Measurements from ENCODE around the gene NSUN4. TPM values are rescaled to one million over a fixed set of nuclear protein-coding genes. Genes with fewer than 3 reads are reported as not detected.

NSUN4 gene
- 10 to 100 TPM in 3 of 4 donors, 1 to 10 TPM in 1; 8.3 to 19.8 (median 11.6) TPM for polyA plus RNA-seq
- long read RNA-seq, donor 1, result 0 reads
- long read RNA-seq, donor 2, partial matches to known transcripts, result 0 of 1 reads
- long read RNA-seq, donor 2, other reads (novel, unspliced or antisense), result 0 of 1 reads
- long read RNA-seq, donor 3, result 0 reads
- long read RNA-seq, donor 4, result 0 reads
- long read RNA-seq, donor 5, partial matches to known transcripts, result 0 of 1 reads
- long read RNA-seq, donor 5, other reads (novel, unspliced or antisense), result 0 of 1 reads
- long read RNA-seq, donor 6, full-length matches to known transcripts, result 3 of 3 reads
- long read RNA-seq, donor 6, partial matches to known transcripts, result 0 of 3 reads
- long read RNA-seq, donor 6, other reads (novel, unspliced or antisense), result 0 of 3 reads
- long read RNA-seq, donor 7, result 0 reads
- long read RNA-seq, donor 8, result 0 reads
- long read RNA-seq, donor 9, result 0 reads
- long read RNA-seq, donor 10, transcript NSUN4-204 (6 exons, 2,150 nt), result major isoform, 5 of 5 reads
- long read RNA-seq, donor 10, partial matches to known transcripts, result 0 of 5 reads
- long read RNA-seq, donor 10, other reads (novel, unspliced or antisense), result 0 of 5 reads

- peaks cover 0 to 34% (median 3%) of the 10 kb centered on the region in 3 donors for H3K36me3 ChIP-seq (ENCODE audit: control insufficient read depth in 3 of 3, insufficient read depth in 2 of 3, low read depth in 1 of 3, low read length in 3 of 3)
- no peaks in the 10 kb centered on the region for H3K9me3 ChIP-seq (ENCODE audit: control insufficient read depth in 2 of 2, insufficient read depth in 1 of 2, low read depth in 1 of 2, low read length in 1 of 2)
- 0% methylated on average over 53 of the region's 53 CpGs for WGBS, 3 donors
- peaks cover 2 to 46% (median 6%) of the 10 kb centered on the region in 3 donors for H3K4me1 ChIP-seq (ENCODE audit: control insufficient read depth in 3 of 3, insufficient read depth in 2 of 3, low read depth in 1 of 3, low read length in 2 of 3)
- FAIRE-seq, result no peak
- peak within 1 kb of the TSS; percentile 94 to 98 (median 98) for H3K27ac ChIP-seq (ENCODE audit: low read depth in 1 of 3, low read length in 2 of 3)
- peak; percentile 94 to 95 for DNase-seq
- H3K4me3 ChIP-seq (ENCODE audit: low read depth in 1 of 3, low read length in 3 of 3), result peak within 1 kb of the TSS; percentile 65 to 90 (median 84)
- H3K27me3 ChIP-seq (ENCODE audit: control insufficient read depth in 3 of 3, insufficient read depth in 3 of 3, low read length in 3 of 3), result no peaks in the 10 kb centered on the region
Measured at GRCh38 chr1:46340404-46341221, at the start of gene NSUN4. TSS of gene NSUN4 (plus strand) at chr1:46340807. CDS start at chr1:46340827, 20 bp downstream.

- peaks cover 2 to 53% (median 18%) of the 10 kb centered on the region in 3 donors for H3K36me3 ChIP-seq (ENCODE audit: control insufficient read depth in 3 of 3, insufficient read depth in 2 of 3, low read depth in 1 of 3, low read length in 3 of 3)
- no peak overlapping the region for H3K4me3 ChIP-seq (ENCODE audit: low read depth in 1 of 3, low read length in 3 of 3)
- no peak for DNase-seq
- FAIRE-seq, result no peak
- H3K9me3 ChIP-seq (ENCODE audit: control insufficient read depth in 2 of 2, insufficient read depth in 1 of 2, low read depth in 1 of 2, low read length in 1 of 2), result no peaks in the 10 kb centered on the region
- H3K4me1 ChIP-seq (ENCODE audit: control insufficient read depth in 3 of 3, insufficient read depth in 2 of 3, low read depth in 1 of 3, low read length in 2 of 3), result peaks cover 0 to 8% (median 0%) of the 10 kb centered on the region in 3 donors
- no peak overlapping the region for H3K27ac ChIP-seq (ENCODE audit: low read depth in 1 of 3, low read length in 2 of 3)
- whole genome bisulfite sequencing, 3 donors, result 94 to 98% (median 97%) methylated on average over 2 of the region's 2 CpGs
- no peaks in the 10 kb centered on the region for H3K27me3 ChIP-seq (ENCODE audit: control insufficient read depth in 3 of 3, insufficient read depth in 3 of 3, low read length in 3 of 3)
Measured at GRCh38 chr1:46295306-46295705, 45.3 kb upstream of the NSUN4 start.

GRCh38 chr1:46298387-46298786 lies 42.2 kb upstream of the NSUN4 start:
- DNase-seq (no peak), FAIRE-seq (no peak)
- no peak overlapping the region for H3K4me3 ChIP-seq (ENCODE audit: low read depth in 1 of 3, low read length in 3 of 3)
- H3K4me1 ChIP-seq (ENCODE audit: control insufficient read depth in 3 of 3, insufficient read depth in 2 of 3, low read depth in 1 of 3, low read length in 2 of 3), result peaks cover 0 to 19% (median 5%) of the 10 kb centered on the region in 3 donors
- no peaks in the 10 kb centered on the region for H3K9me3 ChIP-seq (ENCODE audit: control insufficient read depth in 2 of 2, insufficient read depth in 1 of 2, low read depth in 1 of 2, low read length in 1 of 2)
- peaks cover 2 to 33% (median 14%) of the 10 kb centered on the region in 3 donors for H3K36me3 ChIP-seq (ENCODE audit: control insufficient read depth in 3 of 3, insufficient read depth in 2 of 3, low read depth in 1 of 3, low read length in 3 of 3)
- no peaks in the 10 kb centered on the region for H3K27me3 ChIP-seq (ENCODE audit: control insufficient read depth in 3 of 3, insufficient read depth in 3 of 3, low read length in 3 of 3)
- H3K27ac ChIP-seq (ENCODE audit: low read depth in 1 of 3, low read length in 2 of 3), result no peak overlapping the region

DNA sequence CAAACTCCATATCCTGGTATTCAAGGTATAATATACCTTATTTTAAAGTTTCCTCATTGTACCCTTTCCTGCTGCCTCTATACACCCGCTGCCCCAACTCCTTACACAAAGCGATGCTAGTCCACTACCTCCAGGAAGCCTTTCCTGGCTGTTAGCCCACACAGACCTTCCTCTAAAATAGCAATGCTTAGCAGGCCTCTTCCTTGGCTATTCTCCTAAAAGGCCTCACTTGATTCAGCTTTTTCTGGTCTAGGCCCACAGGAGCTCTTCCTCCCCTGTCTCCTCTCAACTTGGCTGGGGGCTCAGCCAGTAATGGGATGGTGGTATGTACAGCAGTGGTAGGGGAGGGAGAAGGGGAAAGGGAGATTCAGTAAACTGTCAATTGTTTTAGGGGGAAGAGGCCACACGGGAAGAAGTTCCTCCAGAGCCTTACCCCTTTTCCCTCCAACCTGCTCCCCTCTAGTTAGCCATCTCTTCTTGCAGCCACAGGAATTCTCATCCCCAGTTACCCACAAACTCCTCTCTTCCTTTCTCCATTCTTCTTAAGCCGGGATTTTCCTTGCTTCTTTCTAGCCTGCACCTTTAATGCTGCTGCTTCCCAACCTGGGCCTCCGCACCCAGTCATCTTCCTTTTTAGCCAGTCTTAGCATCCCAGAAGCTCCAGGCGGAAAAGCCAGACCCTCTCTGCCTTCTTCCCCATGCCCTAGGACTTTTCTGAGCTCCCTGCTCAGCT lies 39.8 kb upstream of the NSUN4 start:
- peak in 1 of 2 donors; percentile 17 for DNase-seq
- WGBS, 3 donors, result 41 to 60% (median 58%) methylated on average over 6 of the region's 6 CpGs
- Histone ChIP-seq H3K9me3 (ENCODE audit: control insufficient read depth in 2 of 2, insufficient read depth in 1 of 2, low read depth in 1 of 2, low read length in 1 of 2) (no peaks in the 10 kb centered on the region), H3K27ac (ENCODE audit: low read depth in 1 of 3, low read length in 2 of 3) (peak overlapping the region in 2 of 3 donors; percentile 95), H3K4me1 (ENCODE audit: control insufficient read depth in 3 of 3, insufficient read depth in 2 of 3, low read depth in 1 of 3, low read length in 2 of 3) (peaks cover 0 to 19% (median 5%) of the 10 kb centered on the region in 3 donors), H3K4me3 (ENCODE audit: low read depth in 1 of 3, low read length in 3 of 3) (peak overlapping the region; percentile 72 to 100 (median 85)), H3K36me3 (ENCODE audit: control insufficient read depth in 3 of 3, insufficient read depth in 2 of 3, low read depth in 1 of 3, low read length in 3 of 3) (peaks cover 2 to 16% (median 8%) of the 10 kb centered on the region in 3 donors), H3K27me3 (ENCODE audit: control insufficient read depth in 3 of 3, insufficient read depth in 3 of 3, low read length in 3 of 3) (no peaks in the 10 kb centered on the region)
- no peak for FAIRE-seq

- Histone ChIP-seq H3K36me3 (ENCODE audit: control insufficient read depth in 3 of 3, insufficient read depth in 2 of 3, low read depth in 1 of 3, low read length in 3 of 3) (peaks cover 1 to 13% (median 8%) of the 10 kb centered on the region in 3 donors), H3K4me1 (ENCODE audit: control insufficient read depth in 3 of 3, insufficient read depth in 2 of 3, low read depth in 1 of 3, low read length in 2 of 3) (peaks cover 0 to 19% (median 5%) of the 10 kb centered on the region in 3 donors), H3K4me3 (ENCODE audit: low read depth in 1 of 3, low read length in 3 of 3) (peak overlapping the region; percentile 72 to 100 (median 85)), H3K27me3 (ENCODE audit: control insufficient read depth in 3 of 3, insufficient read depth in 3 of 3, low read length in 3 of 3) (no peaks in the 10 kb centered on the region), H3K9me3 (ENCODE audit: control insufficient read depth in 2 of 2, insufficient read depth in 1 of 2, low read depth in 1 of 2, low read length in 1 of 2) (no peaks in the 10 kb centered on the region), H3K27ac (ENCODE audit: low read depth in 1 of 3, low read length in 2 of 3) (peak overlapping the region; percentile 86 to 95 (median 95))
- FAIRE-seq (no peak), DNase-seq (no peak)
- 12 to 17% (median 12%) methylated on average over 16 to 17 of the region's 17 CpGs for WGBS, 3 donors
Measured at GRCh38 chr1:46301406-46301807, 39.2 kb upstream of the NSUN4 start.

DNA sequence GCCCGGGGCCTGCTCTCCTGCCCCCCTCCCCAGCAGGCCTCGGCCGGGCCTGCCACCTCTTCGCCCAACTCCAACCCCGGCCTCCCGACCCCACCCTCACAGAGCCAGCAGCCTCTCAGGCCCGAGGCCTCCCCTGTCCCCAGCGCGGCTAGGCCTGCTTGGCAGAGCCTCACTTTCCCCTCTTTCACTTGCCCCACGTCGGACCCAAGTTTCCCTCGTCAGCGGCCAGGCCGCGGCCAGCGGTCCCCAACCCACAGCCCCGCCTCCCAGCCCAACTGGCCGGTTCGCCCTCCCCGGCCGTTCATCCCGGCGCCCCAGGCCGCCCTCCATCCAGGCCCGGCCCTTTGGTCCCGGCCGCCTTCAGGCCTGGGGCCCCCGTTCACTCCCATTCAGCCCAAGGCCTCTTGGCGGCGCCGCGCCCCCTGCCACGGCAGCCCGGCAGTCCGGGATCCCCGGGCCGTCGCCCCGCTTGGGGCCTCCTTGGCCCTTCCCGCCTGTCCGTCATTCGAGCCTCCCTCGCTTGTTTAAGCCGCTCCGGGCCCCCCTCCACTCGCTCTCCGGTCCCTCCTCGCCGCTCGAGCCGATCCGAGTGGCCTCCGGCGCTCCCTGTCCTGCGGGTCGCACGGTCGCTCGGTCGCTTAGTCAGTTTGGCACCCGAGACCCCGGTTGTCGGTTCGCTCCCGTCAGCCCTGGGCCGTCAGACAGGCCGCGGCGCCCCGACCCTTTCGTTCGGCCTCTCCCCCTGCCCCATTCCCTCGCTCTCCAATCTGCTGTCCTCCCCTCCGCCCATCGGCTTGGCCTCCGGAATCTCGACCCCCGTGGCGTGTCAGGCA lies 38.6 kb upstream of the NSUN4 start:
- 0 to 1% (median 1%) methylated on average over 58 to 79 of the region's 79 CpGs for WGBS, 3 donors
- DNase-seq, result peak; percentile 47 to 88
- Histone ChIP-seq H3K4me3 (ENCODE audit: low read depth in 1 of 3, low read length in 3 of 3) (peak overlapping the region; percentile 72 to 100 (median 85)), H3K36me3 (ENCODE audit: control insufficient read depth in 3 of 3, insufficient read depth in 2 of 3, low read depth in 1 of 3, low read length in 3 of 3) (peaks cover 0 to 15% (median 4%) of the 10 kb centered on the region in 3 donors), H3K27me3 (ENCODE audit: control insufficient read depth in 3 of 3, insufficient read depth in 3 of 3, low read length in 3 of 3) (no peaks in the 10 kb centered on the region), H3K4me1 (ENCODE audit: control insufficient read depth in 3 of 3, insufficient read depth in 2 of 3, low read depth in 1 of 3, low read length in 2 of 3) (peaks cover 0 to 19% (median 5%) of the 10 kb centered on the region in 3 donors), H3K9me3 (ENCODE audit: control insufficient read depth in 2 of 2, insufficient read depth in 1 of 2, low read depth in 1 of 2, low read length in 1 of 2) (no peaks in the 10 kb centered on the region), H3K27ac (ENCODE audit: low read depth in 1 of 3, low read length in 2 of 3) (peak overlapping the region; percentile 86 to 95 (median 95))
- no peak for FAIRE-seq

DNA sequence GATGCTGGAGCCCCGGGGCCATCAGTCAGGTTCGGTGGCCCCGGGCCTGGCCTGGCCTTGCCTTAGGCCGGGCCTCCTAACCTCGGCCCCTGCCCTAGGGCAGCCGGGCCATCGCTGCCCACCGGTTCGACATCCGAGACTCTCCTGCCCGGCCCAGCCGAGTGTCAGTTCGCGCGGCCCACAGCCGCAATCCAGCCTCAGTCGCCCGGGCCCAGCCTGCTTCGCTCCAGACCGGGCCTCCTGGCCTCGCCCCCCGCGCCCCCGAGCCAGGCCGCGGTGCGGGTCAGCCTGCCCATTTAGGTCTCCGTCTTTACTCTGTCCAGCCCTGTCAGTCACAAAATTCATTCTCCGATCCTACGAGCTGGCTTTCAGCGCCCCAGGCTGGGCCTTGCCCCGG lies 38.0 kb upstream of the NSUN4 start:
- H3K4me3 ChIP-seq (ENCODE audit: low read depth in 1 of 3, low read length in 3 of 3), result peak overlapping the region; percentile 72 to 100 (median 85)
- peaks cover 0 to 12% (median 0%) of the 10 kb centered on the region in 3 donors for H3K36me3 ChIP-seq (ENCODE audit: control insufficient read depth in 3 of 3, insufficient read depth in 2 of 3, low read depth in 1 of 3, low read length in 3 of 3)
- H3K27me3 ChIP-seq (ENCODE audit: control insufficient read depth in 3 of 3, insufficient read depth in 3 of 3, low read length in 3 of 3), result no peaks in the 10 kb centered on the region
- WGBS, 3 donors, result 0 to 1% (median 0%) methylated on average over 24 to 32 of the region's 32 CpGs
- DNase-seq (peak; percentile 36 to 84), FAIRE-seq (no peak)
- peaks cover 0 to 19% (median 5%) of the 10 kb centered on the region in 3 donors for H3K4me1 ChIP-seq (ENCODE audit: control insufficient read depth in 3 of 3, insufficient read depth in 2 of 3, low read depth in 1 of 3, low read length in 2 of 3)
- H3K27ac ChIP-seq (ENCODE audit: low read depth in 1 of 3, low read length in 2 of 3), result peak overlapping the region; percentile 86 to 95 (median 95)
- no peaks in the 10 kb centered on the region for H3K9me3 ChIP-seq (ENCODE audit: control insufficient read depth in 2 of 2, insufficient read depth in 1 of 2, low read depth in 1 of 2, low read length in 1 of 2)
